HepG2 (cell line): ENCODE data around the gene CREBRF. TPM values are rescaled to one million over a fixed set of nuclear protein-coding genes. Genes with fewer than 3 reads are reported as not detected.

Experiments used
- CBX5 ChIP-seq: sonication (generic); formaldehyde crosslinking; IDR thresholded peaks from 2 replicates; pipeline ENCODE4 v1.4.0; 2020; ENCODE audit warnings: missing genetic modification reagents, borderline replicate concordance
- CCDC6 ChIP-seq: sonication (generic); formaldehyde crosslinking; IDR thresholded peaks from 2 replicates; pipeline ENCODE4 v1.8.1; 2022; ENCODE audit warnings: mild to moderate bottlenecking, missing genetic modification reagents, moderate library complexity
- CHD4 ChIP-seq: fragments of 200-600 bp; sonication (generic); IDR thresholded peaks from 2 replicates; pipeline ENCODE4 v1.7.0; 2017; ENCODE audit warnings: mild to moderate bottlenecking, low read length, borderline replicate concordance
- CSRNP1 ChIP-seq: sonication (generic); formaldehyde crosslinking; IDR thresholded peaks from 2 replicates; pipeline ENCODE4 v1.8.1; 2023; ENCODE audit warnings: mild to moderate bottlenecking, missing genetic modification reagents
- FOXO1 ChIP-seq: sonication (generic); formaldehyde crosslinking; IDR thresholded peaks from 2 replicates; pipeline ENCODE4 v1.4.0; 2020; ENCODE audit warnings: missing genetic modification reagents
- HDAC1 ChIP-seq: sonication (generic); formaldehyde crosslinking; IDR thresholded peaks from 2 replicates; pipeline ENCODE4 v1.5.1; 2020; ENCODE audit warnings: mild to moderate bottlenecking, missing genetic modification reagents
- HNF1B ChIP-seq: sonication (generic); formaldehyde crosslinking; IDR thresholded peaks from 2 replicates; pipeline ENCODE4 v1.5.1; 2020; ENCODE audit warnings: mild to moderate bottlenecking, moderate library complexity, missing genetic modification reagents
- NONO ChIP-seq, 2 experiments: fragments of 450-650 bp in 1 of 2; sonication (generic) in 1 of 2; formaldehyde crosslinking in 1 of 2; IDR thresholded peaks in 1 of 2; conservative IDR thresholded peaks in 1 of 2; 2 replicates each; pipeline versions ENCODE4 v1.6.1 to v1.8.0; 2017 to 2022; ENCODE audit warnings: mild to moderate bottlenecking in 1 of 2, missing genetic modification reagents in 1 of 2, moderate library complexity in 1 of 2
- NR3C1 ChIP-seq: sonication (generic); formaldehyde crosslinking; IDR thresholded peaks from 2 replicates; pipeline ENCODE4 v1.4.0; 2020; ENCODE audit warnings: missing genetic modification reagents
- POGK ChIP-seq: sonication (generic); formaldehyde crosslinking; conservative IDR thresholded peaks from 2 replicates; pipeline ENCODE4 v1.8.0; 2022; ENCODE audit warnings: mild to moderate bottlenecking, moderate library complexity, missing genetic modification reagents
- PRMT3 ChIP-seq: sonication (generic); formaldehyde crosslinking; IDR thresholded peaks from 2 replicates; pipeline ENCODE4 v1.8.1; 2022; ENCODE audit warnings: low read depth, mild to moderate bottlenecking, moderate library complexity, missing genetic modification reagents, borderline replicate concordance
- PTBP1 ChIP-seq: fragments of 200-400 bp; formaldehyde crosslinking; IDR thresholded peaks from 2 replicates; pipeline ENCODE4 v1.6.1; 2018; ENCODE audit warnings: low read length, low read depth; ENCODE audit not compliant: poor library complexity, severe bottlenecking
- SCMH1 ChIP-seq: sonication (generic); formaldehyde crosslinking; IDR thresholded peaks from 2 replicates; pipeline ENCODE4 v1.9.0; 2021; ENCODE audit warnings: missing genetic modification reagents, mild to moderate bottlenecking, borderline replicate concordance
- SIN3A ChIP-seq: IDR thresholded peaks from 2 replicates; pipeline ENCODE4 v1.6.1; 2011; ENCODE audit warnings: low read depth, mild to moderate bottlenecking, control low read depth, low read length, borderline replicate concordance
- SMAD1 ChIP-seq: sonication (generic); formaldehyde crosslinking; IDR thresholded peaks from 2 replicates; pipeline ENCODE4 v1.4.0; 2020; ENCODE audit warnings: missing genetic modification reagents, low read depth, mild to moderate bottlenecking, borderline replicate concordance
- SOX13 ChIP-seq, 3 experiments: fragments of 450-650 bp in 1 of 3; sonication (generic) in 1 of 3; formaldehyde crosslinking in 1 of 3; IDR thresholded peaks in 2 of 3; conservative IDR thresholded peaks in 1 of 3; 2 replicates each; pipeline versions ENCODE4 v1.5.0 to v1.6.1; 2016 to 2020; ENCODE audit warnings: antibody characterized with exemption in 1 of 3, mild to moderate bottlenecking in 1 of 3, missing compliant biosample characterization in 1 of 3, missing genetic modification reagents in 1 of 3, moderate library complexity in 1 of 3
- ZBTB3 ChIP-seq: sonication (generic); formaldehyde crosslinking; IDR thresholded peaks from 2 replicates; pipeline ENCODE4 v1.4.0; 2020; ENCODE audit warnings: low read depth, mild to moderate bottlenecking, moderate library complexity, missing genetic modification reagents, borderline replicate concordance
- ZBTB38 ChIP-seq: sonication (generic); formaldehyde crosslinking; IDR thresholded peaks from 2 replicates; pipeline ENCODE4 v1.5.1; 2020; ENCODE audit warnings: mild to moderate bottlenecking, missing genetic modification reagents
- ZMYM3 ChIP-seq: sonication (generic); formaldehyde crosslinking; IDR thresholded peaks from 2 replicates; pipeline ENCODE4 v1.5.1; 2020; ENCODE audit warnings: mild to moderate bottlenecking, missing genetic modification reagents
- ZNF224 ChIP-seq: sonication (generic); formaldehyde crosslinking; IDR thresholded peaks from 2 replicates; pipeline ENCODE4 v1.5.0; 2020; ENCODE audit warnings: mild to moderate bottlenecking, missing genetic modification reagents
- ZNF615 ChIP-seq: sonication (generic); formaldehyde crosslinking; IDR thresholded peaks from 2 replicates; pipeline ENCODE4 v1.5.0; 2020; ENCODE audit warnings: mild to moderate bottlenecking, missing genetic modification reagents, borderline replicate concordance
- ZNF740 ChIP-seq: sonication (generic); formaldehyde crosslinking; IDR thresholded peaks from 2 replicates; pipeline ENCODE4 v1.4.0; 2020; ENCODE audit warnings: missing genetic modification reagents
- ZNF768 ChIP-seq: sonication (generic); formaldehyde crosslinking; IDR thresholded peaks from 2 replicates; pipeline ENCODE4 v1.4.0; 2020; ENCODE audit warnings: missing genetic modification reagents
- polyA plus RNA-seq, 8 experiments: library from polyadenylated mRNA; depleted of rRNA in 3 of 8; stranded (reverse) in 7 of 8; unstranded in 1 of 8; fragments of >200 nt; fragmentation: Illumina TruSeq in 4 of 8; extraction: Trizol in 4 of 8; gene quantifications; 2 replicates each; pipeline versions ENCODE4 v1.2.1 to v1.2.3, GENCODE V29; 2011 to 2016; ENCODE audit warnings: low read depth in 4 of 8, missing spikeins in 1 of 8, mixed read lengths in 1 of 8; ENCODE audit not compliant: insufficient read depth in 1 of 8
- total RNA-seq, 5 experiments: library from RNA; depleted of rRNA; stranded (reverse); fragments of >200 nt; fragmentation: Illumina TruSeq; extraction: Trizol; gene quantifications; 2 replicates each; pipeline ENCODE4 v1.2.3, GENCODE V29; 2016; ENCODE audit warnings: low read depth in 1 of 5

The CREBRF gene
- total and polyA plus RNA-seq, 2 of the 13 experiments (the other 11 are each of a cell fraction or from before 2014, with no cell fraction given): 4.5 to 10.2 TPM

GRCh38 chr5:173015598-173016455 lies 40.3 kb upstream of the CREBRF start (continued):
- TF ChIP-seq NONO (IDR thresholded peaks at IDR 0.05): no peak
- no peak for TF ChIP-seq NONO (CRISPR knock-in tag; conservative IDR thresholded peaks at IDR 0.05)
- TF ChIP-seq CSRNP1 (CRISPR knock-in tag): no peak
- TF ChIP-seq SMAD1: no peak
- TF ChIP-seq HDAC1 (CRISPR knock-in tag): no peak; the same call in 1 of the 2 replicates
- 0 out of 2 replicates have a peak, but pooled peaks have one; percentile 19 for TF ChIP-seq CCDC6 (CRISPR knock-in tag)
- no peak for TF ChIP-seq ZNF740 (CRISPR knock-in tag)
- no peak for TF ChIP-seq CHD4
- TF ChIP-seq HNF1B (CRISPR knock-in tag): no peak; the same call in 1 of the 2 replicates
- TF ChIP-seq PRMT3 (CRISPR knock-in tag): no peak
- peak; percentile 79; the same call in 1 of the 2 replicates for TF ChIP-seq ZMYM3 (CRISPR knock-in tag)
- TF ChIP-seq ZNF224: no peak
- TF ChIP-seq ZBTB38 (CRISPR knock-in tag): peak; percentile 91
- TF ChIP-seq NR3C1 (CRISPR knock-in tag): no peak
- TF ChIP-seq SOX13 (IDR thresholded peaks at IDR 0.05): no peak
- TF ChIP-seq SOX13 (CRISPR knock-in tag; conservative IDR thresholded peaks at IDR 0.05 in 1 of 2, IDR thresholded peaks at IDR 0.05 in 1 of 2): peak in 1 of 2 experiments; percentile 70; a peak in 1 of 4 replicates
- TF ChIP-seq ZBTB3 (CRISPR knock-in tag): no peak
- no peak for TF ChIP-seq PTBP1
- no peak for TF ChIP-seq SCMH1
- TF ChIP-seq POGK (CRISPR knock-in tag): no peak
- TF ChIP-seq FOXO1 (CRISPR knock-in tag): no peak; the same call in 1 of the 2 replicates
- TF ChIP-seq ZNF768: no peak
- no peak for TF ChIP-seq CBX5
- no peak for TF ChIP-seq ZNF615 (CRISPR knock-in tag)
- no peak for TF ChIP-seq SIN3A
